BLaER1 (cell line): ENCODE measurements around the gene XPO1.
"Not testable (repeated sequence)": the region's sequence is repeated elsewhere in the genome, so short reads cannot be mapped to it uniquely, and the experiment has no call there.

Source experiments
- H3K27ac ChIP-seq: shearing (Covaris generic); formaldehyde crosslinking; 2 replicates; pipeline ENCODE4 v1.8.1; 2022
- H3K27me3 ChIP-seq: shearing (Covaris generic); formaldehyde crosslinking; 2 replicates; pipeline ENCODE4 v1.8.1; 2022
- H3K36me3 ChIP-seq: shearing (Covaris generic); formaldehyde crosslinking; 2 replicates; pipeline ENCODE4 v1.8.1; 2022
- H3K4me1 ChIP-seq: shearing (Covaris generic); formaldehyde crosslinking; 2 replicates; pipeline ENCODE4 v1.8.1; 2022
- H3K4me2 ChIP-seq: shearing (Covaris generic); formaldehyde crosslinking; 2 replicates; pipeline ENCODE4 v1.8.1; 2022
- H3K4me3 ChIP-seq: shearing (Covaris generic); formaldehyde crosslinking; 2 replicates; pipeline ENCODE4 v1.8.1; 2022
- H3K9ac ChIP-seq: shearing (Covaris generic); formaldehyde crosslinking; 2 replicates; pipeline ENCODE4 v1.8.1; 2022
- H3K9me3 ChIP-seq: shearing (Covaris generic); formaldehyde crosslinking; 2 replicates; pipeline ENCODE4 v1.8.1; 2022
- H4K20me1 ChIP-seq: shearing (Covaris generic); formaldehyde crosslinking; 2 replicates; pipeline ENCODE4 v1.8.1; 2022
- Cebpa-rat ChIP-seq: shearing (Covaris generic); IDR thresholded peaks from 2 replicates; pipeline ENCODE4 v1.8.1; 2022

The XPO1 gene

GRCh38 chr2:61538200-61538919, at the start of gene XPO1:
Gene XPO1 (minus strand): TSS chr2:61538356. CDS start chr2:61533897, 4,459 bp downstream.
- peaks cover 39% of the 10 kb centered on the region for H3K4me1 ChIP-seq
- H3K4me2 ChIP-seq = peak within 1 kb of the TSS; percentile 92
- peak within 1 kb of the TSS; percentile 80 for H3K4me3 ChIP-seq
- H3K27ac ChIP-seq = peak within 1 kb of the TSS; percentile 99
- H3K27me3 ChIP-seq = no peaks in the 10 kb centered on the region
- peaks cover 31% of the 10 kb centered on the region for H4K20me1 ChIP-seq
- H3K9ac ChIP-seq = peak within 1 kb of the TSS; percentile 99
- no peak for TF ChIP-seq Cebpa-rat
- no peaks in the 10 kb centered on the region for H3K9me3 ChIP-seq
- peaks cover 9% of the 10 kb centered on the region; the same call in 1 of the 2 replicates for H3K36me3 ChIP-seq

GRCh38 chr2:61586928-61587327, 48.8 kb upstream of the XPO1 start:
- H3K27me3 ChIP-seq, H3K4me3 ChIP-seq, H3K4me2 ChIP-seq, H3K9me3 ChIP-seq, H3K36me3 ChIP-seq, H4K20me1 ChIP-seq, H3K27ac ChIP-seq, H3K9ac ChIP-seq: not testable (repeated sequence)
- H3K4me1 ChIP-seq = peaks cover 13% of the 10 kb centered on the region

- Histone ChIP-seq H4K20me1 (no peaks in the 10 kb centered on the region), H3K4me2 (peak overlapping the region; percentile 42), H3K27ac (peak overlapping the region; percentile 32; the same call in 1 of the 2 replicates), H3K36me3 (no peaks in the 10 kb centered on the region), H3K9ac (no peak overlapping the region), H3K4me3 (no peak overlapping the region), H3K9me3 (no peaks in the 10 kb centered on the region), H3K27me3 (no peaks in the 10 kb centered on the region), H3K4me1 (peaks cover 13% of the 10 kb centered on the region)
- no peak for TF ChIP-seq Cebpa-rat
These were observed 47.2 kb upstream of the XPO1 start for GRCh38 chr2:61585383-61585782.

- not testable (repeated sequence) for H4K20me1 ChIP-seq
These were observed 46.2 kb upstream of the XPO1 start for GRCh38 chr2:61584368-61584767.

GRCh38 chr2:61582165-61582564, 44.0 kb upstream of the XPO1 start:
- Histone ChIP-seq H3K4me2 (no peak overlapping the region), H3K27ac (no peak overlapping the region)
- no peak for TF ChIP-seq Cebpa-rat

More at GRCh38 chr2:61584368-61584767, 46.2 kb upstream of the XPO1 start:
- H3K4me3 ChIP-seq, H3K9me3 ChIP-seq, H3K27ac ChIP-seq, H3K9ac ChIP-seq, H3K4me2 ChIP-seq, H3K36me3 ChIP-seq, H3K27me3 ChIP-seq: not testable (repeated sequence)
- H3K4me1 ChIP-seq = peaks cover 13% of the 10 kb centered on the region

GRCh38 chr2:61581716-61582115, 43.6 kb upstream of the XPO1 start:
- Histone ChIP-seq H3K27me3 (no peaks in the 10 kb centered on the region), H3K4me2 (no peak overlapping the region), H3K36me3 (no peaks in the 10 kb centered on the region), H4K20me1 (no peaks in the 10 kb centered on the region), H3K4me1 (peaks cover 13% of the 10 kb centered on the region), H3K9me3 (no peaks in the 10 kb centered on the region), H3K27ac (no peak overlapping the region), H3K4me3 (no peak overlapping the region), H3K9ac (no peak overlapping the region)
- TF ChIP-seq Cebpa-rat = no peak

More at GRCh38 chr2:61582165-61582564, 44.0 kb upstream of the XPO1 start:
- Histone ChIP-seq H3K4me3 (no peak overlapping the region), H3K27me3 (no peaks in the 10 kb centered on the region), H4K20me1 (no peaks in the 10 kb centered on the region), H3K9me3 (no peaks in the 10 kb centered on the region), H3K9ac (no peak overlapping the region), H3K4me1 (peaks cover 13% of the 10 kb centered on the region), H3K36me3 (no peaks in the 10 kb centered on the region)

- H3K9ac ChIP-seq = no peak overlapping the region
- H3K36me3 ChIP-seq = no peaks in the 10 kb centered on the region
- no peak overlapping the region for H3K27ac ChIP-seq
- no peaks in the 10 kb centered on the region for H3K27me3 ChIP-seq
- no peak overlapping the region for H3K4me2 ChIP-seq
- H3K4me3 ChIP-seq = no peak overlapping the region
- H4K20me1 ChIP-seq = no peaks in the 10 kb centered on the region
- H3K4me1 ChIP-seq = no peaks in the 10 kb centered on the region
- H3K9me3 ChIP-seq = no peaks in the 10 kb centered on the region
- TF ChIP-seq Cebpa-rat = no peak
These were observed 37.3 kb upstream of the XPO1 start for GRCh38 chr2:61575447-61575859.

GRCh38 chr2:61566566-61566965, 28.4 kb upstream of the XPO1 start:
- no peak for TF ChIP-seq Cebpa-rat
- H3K4me3 ChIP-seq = no peak overlapping the region
- H3K9ac ChIP-seq = no peak overlapping the region
- no peaks in the 10 kb centered on the region for H3K36me3 ChIP-seq
- no peak overlapping the region for H3K27ac ChIP-seq
- no peak overlapping the region for H3K4me2 ChIP-seq
- no peaks in the 10 kb centered on the region for H4K20me1 ChIP-seq
- H3K27me3 ChIP-seq = no peaks in the 10 kb centered on the region
- no peaks in the 10 kb centered on the region for H3K4me1 ChIP-seq
- H3K9me3 ChIP-seq = no peaks in the 10 kb centered on the region

GRCh38 chr2:61562615-61563014, 24.5 kb upstream of the XPO1 start:
- TF ChIP-seq Cebpa-rat = no peak
- no peak overlapping the region for H3K4me2 ChIP-seq
- H3K27me3 ChIP-seq = no peaks in the 10 kb centered on the region
- H3K9me3 ChIP-seq = no peaks in the 10 kb centered on the region
- H3K4me1 ChIP-seq = no peaks in the 10 kb centered on the region
- no peaks in the 10 kb centered on the region for H4K20me1 ChIP-seq
- no peaks in the 10 kb centered on the region for H3K36me3 ChIP-seq
- no peak overlapping the region for H3K27ac ChIP-seq
- no peak overlapping the region for H3K4me3 ChIP-seq
- H3K9ac ChIP-seq = no peak overlapping the region

GRCh38 chr2:61558160-61558559, 20.0 kb upstream of the XPO1 start:
- no peak overlapping the region for H3K9ac ChIP-seq
- no peaks in the 10 kb centered on the region for H4K20me1 ChIP-seq
- H3K9me3 ChIP-seq = no peaks in the 10 kb centered on the region
- no peaks in the 10 kb centered on the region for H3K4me1 ChIP-seq
- no peak overlapping the region for H3K4me2 ChIP-seq
- TF ChIP-seq Cebpa-rat = no peak
- no peaks in the 10 kb centered on the region for H3K27me3 ChIP-seq
- no peaks in the 10 kb centered on the region for H3K36me3 ChIP-seq
- H3K4me3 ChIP-seq = no peak overlapping the region
- H3K27ac ChIP-seq = no peak overlapping the region

- no peaks in the 10 kb centered on the region for H3K9me3 ChIP-seq
- no peaks in the 10 kb centered on the region for H4K20me1 ChIP-seq
- H3K4me2 ChIP-seq = no peak overlapping the region
- H3K36me3 ChIP-seq = no peaks in the 10 kb centered on the region
- H3K27me3 ChIP-seq = no peaks in the 10 kb centered on the region
- H3K4me1 ChIP-seq = no peaks in the 10 kb centered on the region
- no peak overlapping the region for H3K4me3 ChIP-seq
- H3K27ac ChIP-seq = no peak overlapping the region
- no peak for TF ChIP-seq Cebpa-rat
- H3K9ac ChIP-seq = no peak overlapping the region
These were observed 19.2 kb upstream of the XPO1 start for GRCh38 chr2:61557381-61557780.
